HCT116 (cell line): ENCODE data around the gene NEMP1.

Experiments
- ATF3 ChIP-seq: IDR thresholded peaks from 2 replicates; pipeline ENCODE4 v1.6.1; 2012
- EZH2 ChIP-seq: fragments of 200-600 bp; sonication (generic); IDR thresholded peaks from 2 replicates; pipeline ENCODE4 v1.6.1; 2017; ENCODE audit warnings: antibody characterized with exemption, mixed run types
- POLR2A ChIP-seq: IDR thresholded peaks from 2 replicates; pipeline ENCODE4 v1.7.0; 2011; ENCODE audit warnings: borderline replicate concordance; ENCODE audit not compliant: insufficient read depth, insufficient read length; ENCODE audit errors: extremely low read depth
- SIN3A ChIP-seq: IDR thresholded peaks from 2 replicates; pipeline ENCODE4 v1.6.1; 2012; ENCODE audit warnings: low read depth
- TF ChIP-seq, protein P1 (sequence below), 3 experiments: fragments of 200-600 bp in 1 of 3; sonication (generic) in 1 of 3; IDR thresholded peaks in 2 of 3; conservative IDR thresholded peaks in 1 of 3; 2 replicates each; pipeline ENCODE4 v1.5.1; 2012 to 2017; ENCODE audit warnings: low read depth in 2 of 3, low read length in 2 of 3, antibody characterized with exemption in 1 of 3, borderline replicate concordance in 1 of 3, control low read depth in 1 of 3, mild to moderate bottlenecking in 1 of 3, mixed read lengths in 1 of 3, mixed run types in 1 of 3, moderate library complexity in 1 of 3; ENCODE audit not compliant: insufficient read depth in 1 of 3

GRCh38 chr12:57078519-57079404 lies at the start of gene NEMP1:
- TF ChIP-seq, protein P1, sequence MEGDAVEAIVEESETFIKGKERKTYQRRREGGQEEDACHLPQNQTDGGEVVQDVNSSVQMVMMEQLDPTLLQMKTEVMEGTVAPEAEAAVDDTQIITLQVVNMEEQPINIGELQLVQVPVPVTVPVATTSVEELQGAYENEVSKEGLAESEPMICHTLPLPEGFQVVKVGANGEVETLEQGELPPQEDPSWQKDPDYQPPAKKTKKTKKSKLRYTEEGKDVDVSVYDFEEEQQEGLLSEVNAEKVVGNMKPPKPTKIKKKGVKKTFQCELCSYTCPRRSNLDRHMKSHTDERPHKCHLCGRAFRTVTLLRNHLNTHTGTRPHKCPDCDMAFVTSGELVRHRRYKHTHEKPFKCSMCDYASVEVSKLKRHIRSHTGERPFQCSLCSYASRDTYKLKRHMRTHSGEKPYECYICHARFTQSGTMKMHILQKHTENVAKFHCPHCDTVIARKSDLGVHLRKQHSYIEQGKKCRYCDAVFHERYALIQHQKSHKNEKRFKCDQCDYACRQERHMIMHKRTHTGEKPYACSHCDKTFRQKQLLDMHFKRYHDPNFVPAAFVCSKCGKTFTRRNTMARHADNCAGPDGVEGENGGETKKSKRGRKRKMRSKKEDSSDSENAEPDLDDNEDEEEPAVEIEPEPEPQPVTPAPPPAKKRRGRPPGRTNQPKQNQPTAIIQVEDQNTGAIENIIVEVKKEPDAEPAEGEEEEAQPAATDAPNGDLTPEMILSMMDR (IDR thresholded peaks at IDR 0.05 in 2 of 3, conservative IDR thresholded peaks at IDR 0.05 in 1 of 3; ENCODE audit: borderline replicate concordance in 1 of 3, insufficient read depth in 1 of 3, low read depth in 2 of 3, low read length in 2 of 3): no peak
- TF ChIP-seq EZH2 (no peak), ATF3 (no peak), POLR2A (peak; percentile 26), SIN3A (peak; percentile 88)
